ENCODE results near the gene LDHB.
"Not testable (repeated sequence)": the region's sequence is repeated elsewhere in the genome, so short reads cannot be mapped to it uniquely, and the experiment has no call there.

The LDHB gene

DNA sequence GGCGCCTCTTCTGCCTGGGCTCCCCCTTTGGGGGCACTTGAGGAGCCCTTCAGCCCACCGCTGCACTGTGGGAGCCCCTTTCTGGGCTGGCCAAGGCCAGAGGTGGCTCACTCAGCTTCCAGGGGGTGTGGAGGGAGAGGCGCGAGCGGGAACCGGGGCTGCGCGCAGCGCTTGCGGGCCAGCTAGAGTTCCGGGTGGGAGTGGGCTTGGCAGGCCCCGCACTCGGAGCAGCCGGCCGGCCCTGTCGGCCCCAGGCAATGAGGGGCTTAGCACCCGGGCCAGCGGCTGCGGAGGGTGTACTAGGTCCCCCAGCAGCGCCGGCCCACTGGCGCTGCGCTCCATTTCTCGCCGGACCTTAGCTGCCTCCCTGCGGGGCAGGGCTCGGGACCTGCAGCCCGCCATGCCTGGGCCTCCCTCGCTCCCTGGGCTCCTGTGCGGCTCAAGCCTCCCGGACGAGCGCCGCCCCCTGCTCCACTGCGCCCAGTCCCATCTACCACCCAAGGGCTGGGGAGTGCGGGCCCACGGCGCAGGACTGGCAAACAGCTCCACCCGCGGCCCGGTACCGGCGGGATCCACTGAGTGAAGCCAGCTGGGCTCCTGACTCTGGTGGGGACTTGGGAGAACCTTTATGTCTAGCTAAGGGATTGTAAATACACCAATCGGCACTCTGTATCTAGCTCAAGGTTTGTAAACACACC lies 3.9 kb upstream of the LDHB start:
- not testable (repeated sequence) for DNase-seq (ENCODE audit: low read depth)

- DNase-seq (ENCODE audit: low read depth): no peak
Measured at GRCh38 chr12:21659383-21659782, 1.7 kb upstream of the LDHB start.

GRCh38 chr12:21656905-21657325 lies 727 bp downstream of the LDHB start:
- DNase-seq (ENCODE audit: low read depth): no peak

- no peak for DNase-seq (ENCODE audit: low read depth)
Measured at GRCh38 chr12:21655591-21655990, 2.1 kb downstream of the LDHB start.

GRCh38 chr12:21651821-21652220 lies 5.8 kb downstream of the LDHB start:
- DNase-seq (ENCODE audit: low read depth): no peak

- DNase-seq (ENCODE audit: low read depth): no peak
Measured at GRCh38 chr12:21650997-21651396, 6.6 kb downstream of the LDHB start.

- no peak for DNase-seq (ENCODE audit: low read depth)
Measured at GRCh38 chr12:21649034-21649433, 8.6 kb downstream of the LDHB start.

DNA sequence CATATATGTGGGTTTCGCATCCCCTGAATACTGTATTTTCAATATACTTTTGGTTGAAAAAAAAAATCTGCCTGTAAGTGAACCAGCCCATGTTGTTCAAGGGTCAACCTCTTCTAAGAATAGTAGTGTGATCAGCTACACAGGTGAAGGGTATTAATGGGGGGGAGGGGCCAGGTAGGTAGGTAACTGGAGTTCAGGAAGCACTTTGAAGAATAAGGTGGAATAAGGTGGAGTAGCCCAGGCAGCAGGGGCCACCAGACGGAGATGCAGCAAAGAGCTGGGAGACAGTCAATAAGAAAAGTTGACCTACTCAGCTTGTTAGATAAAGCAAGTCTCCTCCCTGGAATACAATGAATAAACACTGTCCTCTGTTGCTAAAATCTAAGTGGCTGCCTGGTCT lies 9.3 kb downstream of the LDHB start:
- DNase-seq (ENCODE audit: low read depth): no peak

GRCh38 chr12:21647179-21647578 lies 10.5 kb downstream of the LDHB start:
- no peak for DNase-seq (ENCODE audit: low read depth)

DNA sequence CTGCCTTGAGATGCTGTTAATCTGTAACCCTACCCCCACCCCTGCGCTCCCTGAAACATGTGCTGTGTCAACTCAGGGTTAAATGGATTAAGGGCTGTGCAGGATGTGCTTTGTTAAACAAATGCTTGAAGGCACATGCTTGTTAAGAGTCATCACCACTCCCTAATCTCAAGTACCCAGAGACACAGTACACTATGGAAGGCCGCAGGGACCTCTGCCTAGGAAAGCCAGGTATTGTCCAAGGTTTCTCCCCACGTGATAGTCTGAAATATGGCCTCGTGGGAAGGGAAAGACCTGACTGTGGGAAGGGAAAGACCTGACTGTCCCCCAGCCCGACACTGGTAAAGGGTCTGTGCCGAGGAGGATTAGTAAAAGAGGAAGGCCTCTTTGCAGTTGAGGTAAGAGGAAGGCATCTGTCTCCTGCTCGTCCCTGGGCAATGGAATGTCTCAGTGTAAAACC lies 12.6 kb downstream of the LDHB start:
- not testable (repeated sequence) for DNase-seq (ENCODE audit: low read depth)

DNA sequence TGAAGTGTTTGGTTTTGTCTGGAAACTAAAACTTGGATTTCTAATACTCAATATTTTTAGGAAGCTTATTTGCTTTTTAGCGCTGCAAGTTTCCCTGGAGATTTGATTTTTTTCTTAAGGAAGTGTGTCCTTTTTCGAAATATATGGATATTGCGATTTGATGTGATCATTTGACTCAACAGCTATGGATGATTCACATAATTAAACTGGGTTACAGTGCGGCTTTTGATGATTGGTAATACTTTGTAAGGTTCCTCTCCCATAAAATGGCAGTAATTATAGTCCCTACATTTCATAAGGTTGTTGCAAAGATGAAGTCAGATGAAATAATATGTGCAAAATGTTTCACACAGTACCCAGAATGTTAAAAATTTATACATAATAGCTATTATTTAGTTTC lies 13.1 kb downstream of the LDHB start:
- no peak for DNase-seq (ENCODE audit: low read depth)

GRCh38 chr12:21643758-21644157 lies 13.9 kb downstream of the LDHB start:
- DNase-seq (ENCODE audit: low read depth): no peak

- DNase-seq (ENCODE audit: low read depth): no peak
Measured at GRCh38 chr12:21642707-21643389, 14.8 kb downstream of the LDHB start.

- no peak for DNase-seq (ENCODE audit: low read depth)
Measured at GRCh38 chr12:21638054-21638891, 19.4 kb downstream of the LDHB start.

- DNase-seq (ENCODE audit: low read depth): no peak
Measured at GRCh38 chr12:21634245-21634644, 23.4 kb downstream of the LDHB start.

DNA sequence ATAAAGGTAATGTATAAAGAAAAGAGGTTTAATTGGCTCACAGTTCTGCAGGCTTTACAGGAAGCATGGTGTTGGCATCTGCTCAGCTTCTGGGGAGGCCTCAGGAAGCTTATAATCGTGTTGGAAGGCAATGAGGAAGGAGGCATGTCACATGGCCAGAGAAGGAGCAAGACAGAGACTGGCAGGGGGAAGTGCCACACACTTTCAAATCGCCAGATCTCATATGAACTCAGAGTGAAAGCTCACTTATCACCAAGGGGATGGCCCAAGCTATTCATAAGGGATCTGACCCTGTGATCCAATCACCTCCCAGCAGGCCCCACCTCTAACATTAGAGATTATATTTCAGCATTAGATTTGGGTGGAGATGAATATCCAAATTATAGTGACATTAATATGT lies 26.3 kb downstream of the LDHB start:
- no peak for DNase-seq (ENCODE audit: low read depth)

DNA sequence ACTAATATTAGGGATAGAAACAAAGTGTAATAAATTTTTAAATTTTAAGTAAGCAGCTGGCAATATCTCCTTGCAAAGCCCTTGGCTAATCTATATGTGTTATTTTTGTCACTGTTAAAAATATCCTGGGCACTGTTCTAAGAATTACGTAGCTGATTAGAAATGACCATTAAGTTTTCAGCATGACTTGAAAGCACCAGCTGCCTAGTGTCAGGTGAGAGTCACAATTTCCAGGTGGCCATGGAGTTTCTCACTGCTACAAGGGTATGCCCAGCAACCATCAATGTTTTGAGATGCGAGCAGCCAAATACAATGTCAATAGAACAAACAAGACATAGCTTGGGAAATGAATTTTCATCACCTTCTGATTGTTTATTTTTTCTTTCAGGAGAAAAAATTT lies 29.7 kb downstream of the LDHB start:
- DNase-seq (ENCODE audit: low read depth): no peak

- no peak for DNase-seq (ENCODE audit: low read depth)
Measured at GRCh38 chr12:21618566-21618965, 39.1 kb downstream of the LDHB start.

DNA sequence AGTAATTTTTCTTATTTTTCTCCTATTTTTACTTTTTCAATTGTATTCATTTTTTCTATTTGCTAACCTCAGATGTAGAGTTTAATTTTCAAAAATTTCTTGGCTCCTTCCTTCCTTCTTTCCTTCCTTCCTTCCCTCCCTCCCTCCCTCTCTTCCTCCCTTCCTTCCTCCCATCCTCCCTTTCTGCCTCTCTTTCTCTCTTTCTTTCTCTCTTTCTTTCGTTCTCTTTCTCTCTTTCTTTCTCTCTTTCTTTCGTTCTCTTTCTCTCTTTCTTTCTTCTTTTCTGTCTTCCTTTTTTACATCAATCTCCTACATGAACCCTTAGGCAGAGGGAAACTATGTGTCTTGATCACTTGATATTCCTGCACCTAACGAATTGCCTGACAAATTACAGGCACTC lies 40.6 kb downstream of the LDHB start:
- DNase-seq (ENCODE audit: low read depth): no peak

GRCh38 chr12:21615431-21615830 lies 42.2 kb downstream of the LDHB start:
- DNase-seq (ENCODE audit: low read depth): no peak

DNA sequence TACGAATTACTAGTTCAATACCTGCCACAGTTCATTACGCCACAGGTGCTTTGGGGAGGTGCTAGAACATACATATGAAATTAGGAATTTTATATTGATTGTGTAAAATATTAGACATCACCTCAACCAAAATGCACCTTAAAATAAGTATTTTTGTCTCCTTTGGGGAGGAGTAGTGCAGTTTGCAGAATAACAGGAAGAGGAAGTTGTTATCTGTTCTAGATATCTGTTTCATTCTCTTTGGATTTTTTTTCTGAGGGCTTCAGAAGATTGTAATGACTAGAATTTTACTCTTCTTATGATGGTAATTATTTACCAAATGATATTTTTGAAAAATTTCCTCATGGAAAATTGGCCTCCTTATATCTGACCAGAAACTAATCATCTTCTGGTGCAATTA lies 43.1 kb downstream of the LDHB start:
- no peak for DNase-seq (ENCODE audit: low read depth)

- DNase-seq (ENCODE audit: low read depth): no peak
Measured at GRCh38 chr12:21613931-21614330, 43.7 kb downstream of the LDHB start.

DNA sequence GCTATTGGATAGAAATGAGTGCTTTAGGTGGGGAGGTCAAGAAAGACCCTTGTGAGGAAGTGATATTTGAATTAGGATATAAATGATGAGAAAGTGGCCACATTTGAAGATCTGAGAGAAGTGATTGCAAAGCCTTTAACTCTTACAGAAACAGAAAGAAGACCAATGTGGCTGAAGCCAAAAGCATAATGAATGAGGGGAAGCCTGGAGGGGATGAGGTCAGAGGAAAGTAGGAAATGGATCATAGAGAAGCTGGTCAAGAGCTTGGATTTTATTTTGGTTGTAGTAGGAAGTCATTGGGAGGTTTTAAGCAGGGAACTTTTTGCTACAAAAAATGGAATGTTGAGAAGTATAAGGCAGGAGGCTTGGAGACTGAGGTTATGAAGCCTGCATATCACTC lies 49.4 kb downstream of the LDHB start:
- DNase-seq (ENCODE audit: low read depth): no peak

Measured in T-helper 22 cell (primary cell).